Tibial nerve (tissue), 4 donors: ENCODE measurements around the gene QRSL1.

ENCODE experiments used
- CTCF ChIP-seq, 5 experiments: fragments of 200-600 bp in 3 of 5; fragments of 450-650 bp in 2 of 5; sonication (generic) in 3 of 5; IDR thresholded peaks; one replicate each; pipeline ENCODE4 v1.5.1; 2016 to 2019; ENCODE audit warnings: antibody characterized with exemption in 5 of 5, mild to moderate bottlenecking in 3 of 5, moderate library complexity in 2 of 5
- EP300 ChIP-seq, 2 donors: sonication (generic); formaldehyde crosslinking; IDR thresholded peaks; one replicate each; pipeline ENCODE4 v1.6.1; 2017; ENCODE audit warnings: antibody characterized with exemption in 2 of 2, mild to moderate bottlenecking in 1 of 2
- POLR2A ChIP-seq, 2 donors: fragments of 450-650 bp; IDR thresholded peaks; one replicate each; pipeline ENCODE4 v1.6.1; 2017; ENCODE audit warnings: antibody characterized with exemption in 2 of 2, mild to moderate bottlenecking in 2 of 2, moderate library complexity in 2 of 2

DNA sequence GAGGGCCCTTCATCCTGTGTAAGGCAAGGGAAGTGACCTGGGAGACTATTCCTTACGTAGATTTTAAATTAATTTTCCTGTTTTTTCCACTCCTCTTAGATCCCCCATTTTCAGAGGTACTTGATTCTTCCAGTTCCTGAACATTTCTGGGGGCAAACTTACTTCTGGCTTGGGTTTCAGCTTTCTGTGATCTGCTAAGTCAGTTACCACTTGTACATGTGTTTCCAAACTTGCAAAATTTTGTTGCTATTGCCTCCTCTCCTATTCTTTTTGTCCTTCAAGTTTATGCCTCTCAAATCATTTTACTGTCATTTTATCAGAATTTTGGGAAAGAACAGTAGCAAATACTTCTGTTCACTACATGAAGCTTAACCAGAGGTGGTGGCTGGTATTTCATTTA, 81.2 kb downstream of the QRSL1 start:
- TF ChIP-seq CTCF (IDR thresholded peaks at IDR 0.05) (no peak), POLR2A (IDR thresholded peaks at IDR 0.05) (no peak), EP300 (IDR thresholded peaks at IDR 0.05) (no peak)
